Thoracic aorta (tissue), 2 donors: ENCODE data around the gene CYP27C1. TPM values are rescaled to one million over a fixed set of nuclear protein-coding genes. Genes with fewer than 3 reads are reported as not detected.

Experiments used
- ATAC-seq: fragments of 150-250 bp; one replicate; pipeline ENCODE4 v1.8.0; 2017; ENCODE audit warnings: low read depth; ENCODE audit not compliant: insufficient number of reproducible peaks, low FRiP score
- DNase-seq: peaks from one replicate; pipeline ENCODE4 v3.0.0-alpha.2; 2020; ENCODE audit warnings: low spot score
- H3K27ac ChIP-seq, 2 donors: fragments of 200-600 bp; sonication (generic); 1 replicate in 1 of 2; 2 replicates in 1 of 2; pipeline ENCODE4 v1.5.1; 2016; ENCODE audit warnings: mild to moderate bottlenecking in 2 of 2, moderate library complexity in 2 of 2
- H3K27me3 ChIP-seq: fragments of 200-600 bp; sonication (generic); replicated peaks from 2 replicates; pipeline ENCODE4 v1.6.0; 2016; ENCODE audit warnings: mild to moderate bottlenecking; ENCODE audit not compliant: insufficient read depth
- H3K36me3 ChIP-seq: fragments of 200-600 bp; sonication (generic); one replicate; pipeline ENCODE4 v1.5.1; 2016
- H3K4me1 ChIP-seq, 2 donors: fragments of 200-600 bp; sonication (generic); 1 replicate in 1 of 2; 2 replicates in 1 of 2; pipeline versions ENCODE4 v1.5.1 to v1.6.0; 2016; ENCODE audit warnings: low read depth in 2 of 2, mild to moderate bottlenecking in 1 of 2; ENCODE audit not compliant: control insufficient read depth in 1 of 2
- H3K4me3 ChIP-seq: fragments of 200-600 bp; sonication (generic); 2 replicates; pipeline ENCODE4 v1.5.1; 2016; ENCODE audit warnings: mild to moderate bottlenecking
- H3K9me3 ChIP-seq: fragments of 200-600 bp; sonication (generic); 2 replicates; pipeline ENCODE4 v1.5.1; 2016
- CTCF ChIP-seq: fragments of 200-600 bp; sonication (generic); IDR thresholded peaks from one replicate; pipeline ENCODE4 v1.5.1; 2019; ENCODE audit warnings: antibody characterized with exemption
- total RNA-seq, 2 donors: library from RNA; depleted of rRNA; stranded (reverse); fragments of >200 nt; gene quantifications; one replicate each; pipeline versions ENCODE4 v1.1.0 to v1.2.3, GENCODE V29; 2016

The CYP27C1 gene
- total RNA-seq, 2 donors from 2014 or later: 0.35 TPM; not detected in 1

DNA sequence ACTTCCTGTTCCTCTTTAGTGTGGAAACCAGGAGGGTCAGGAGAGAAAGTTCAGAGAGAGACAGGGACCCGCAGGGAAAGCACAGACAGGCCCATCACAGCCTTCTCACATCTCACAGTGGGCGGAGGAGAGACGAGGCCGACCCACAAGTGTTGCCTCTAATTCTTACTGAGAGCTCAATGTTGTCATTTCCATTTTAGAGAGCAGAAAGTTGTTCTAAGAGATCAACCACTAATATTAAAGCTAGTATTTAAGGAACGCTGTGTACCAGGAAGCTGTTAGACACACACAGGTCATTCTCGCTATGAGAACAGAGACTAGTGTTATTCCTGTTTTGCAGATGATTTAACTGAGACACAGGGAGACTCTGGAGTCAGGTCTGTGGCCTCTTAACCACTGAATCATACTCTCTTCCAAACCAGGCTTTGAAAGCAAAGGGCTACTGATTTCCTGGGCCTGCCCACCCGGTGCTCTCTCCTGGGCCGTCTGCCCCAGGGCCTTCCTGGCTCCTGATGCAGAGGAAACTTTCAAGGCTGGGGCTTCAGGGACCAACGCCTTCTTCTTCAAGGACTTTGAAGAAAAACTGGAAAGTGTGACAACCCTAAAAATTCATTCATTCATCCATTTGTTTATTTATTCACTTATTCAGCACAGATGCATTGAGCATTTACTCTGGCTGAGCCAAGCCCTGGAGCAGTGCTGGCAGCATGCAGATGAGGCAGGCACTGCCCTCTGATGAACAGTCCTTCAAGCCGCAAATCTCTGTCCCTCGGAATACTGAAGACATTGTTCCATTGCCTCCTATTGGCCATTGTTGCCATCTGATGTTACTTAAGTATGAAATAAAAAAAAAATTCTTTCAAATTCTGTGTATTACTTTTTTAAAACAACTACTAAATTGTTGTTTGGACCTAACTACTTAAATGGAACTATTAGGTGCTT lies 76.0 kb downstream of the CYP27C1 start:
- Histone ChIP-seq H3K27ac (no peak overlapping the region), H3K27me3 (no peaks in the 10 kb centered on the region), H3K4me3 (no peak overlapping the region), H3K36me3 (no peaks in the 10 kb centered on the region), H3K4me1 (peaks cover 7 to 12% of the 10 kb centered on the region in 2 donors), H3K9me3 (no peaks in the 10 kb centered on the region)
- DNase-seq (no peak), ATAC-seq (no peak)
- TF ChIP-seq CTCF: no peak

DNA sequence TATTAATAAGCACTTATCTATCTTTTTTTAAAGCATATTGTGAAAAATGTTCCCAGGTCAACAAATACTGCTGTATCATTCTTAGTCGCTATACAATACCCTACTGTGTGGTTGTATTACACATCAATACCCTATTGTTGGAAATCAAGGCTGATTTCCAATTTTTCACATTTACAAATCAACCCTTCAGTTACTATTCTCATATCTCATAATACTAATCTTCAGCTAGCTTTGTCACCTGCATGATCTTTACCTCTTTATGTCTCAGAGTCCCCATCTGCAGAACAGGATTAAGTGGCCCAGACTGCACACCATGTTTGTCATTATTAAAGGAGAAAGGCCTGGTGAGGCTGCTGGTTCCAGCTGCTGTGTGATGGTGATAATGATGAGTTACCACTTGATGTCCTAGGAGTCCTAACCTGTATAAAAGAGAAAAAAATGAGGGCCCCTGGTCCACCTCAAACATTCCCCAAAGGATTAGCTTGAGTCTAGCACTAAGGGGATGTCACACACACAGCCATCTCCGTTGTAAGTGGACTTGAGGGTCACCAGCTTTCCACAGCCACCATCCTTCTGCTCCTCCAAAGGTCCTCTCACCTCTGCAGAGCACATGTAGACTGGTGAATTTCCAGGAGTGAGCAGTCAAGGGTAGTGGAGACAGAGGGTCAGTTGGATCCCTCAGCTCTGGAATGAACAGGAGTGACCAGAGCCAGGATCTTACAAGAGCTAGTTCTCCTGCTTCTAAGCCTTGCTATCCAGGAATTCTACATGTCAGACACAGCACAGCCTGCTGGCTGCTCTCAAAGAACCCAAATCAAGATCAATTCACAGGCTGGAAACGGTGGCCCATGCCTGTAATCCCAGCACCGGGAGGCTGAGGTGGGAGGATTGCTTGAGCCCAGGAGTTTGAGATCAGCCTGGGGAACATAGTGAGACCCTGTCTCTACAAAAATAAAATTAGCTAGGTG lies 77.2 kb downstream of the CYP27C1 start:
- Histone ChIP-seq H3K36me3 (no peaks in the 10 kb centered on the region), H3K27me3 (no peaks in the 10 kb centered on the region), H3K27ac (no peak overlapping the region), H3K4me1 (peaks cover 7 to 12% of the 10 kb centered on the region in 2 donors), H3K4me3 (no peak overlapping the region), H3K9me3 (no peaks in the 10 kb centered on the region)
- ATAC-seq (no peak), DNase-seq (no peak)
- no peak for TF ChIP-seq CTCF

DNA sequence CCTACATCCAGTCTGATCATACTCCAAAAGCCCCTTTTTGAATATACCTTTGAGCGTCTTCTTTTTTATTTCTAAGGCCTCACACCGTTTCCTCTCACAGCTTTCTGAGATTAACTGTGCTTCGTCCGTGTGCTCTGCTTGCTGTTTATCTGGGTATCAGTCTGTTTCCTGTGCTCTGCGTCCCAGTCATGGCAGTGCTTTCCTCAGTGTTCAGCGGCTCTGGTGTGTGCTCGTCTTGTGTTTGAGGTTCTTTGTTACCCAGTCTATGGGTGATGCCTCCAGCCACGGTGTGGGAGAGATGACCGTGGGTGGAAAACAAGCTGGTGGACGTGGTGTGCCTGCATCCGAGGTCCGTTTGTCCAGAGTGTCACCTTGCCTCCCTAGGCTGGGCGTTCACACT lies 79.6 kb downstream of the CYP27C1 start:
- H3K27ac ChIP-seq: no peak overlapping the region
- no peak for TF ChIP-seq CTCF
- H3K4me1 ChIP-seq: peaks cover 7 to 12% of the 10 kb centered on the region in 2 donors
- ATAC-seq (no peak), DNase-seq (no peak)
- H3K4me3 ChIP-seq: no peak overlapping the region
- no peaks in the 10 kb centered on the region for H3K9me3 ChIP-seq
- H3K27me3 ChIP-seq: no peaks in the 10 kb centered on the region
- no peaks in the 10 kb centered on the region for H3K36me3 ChIP-seq

DNA sequence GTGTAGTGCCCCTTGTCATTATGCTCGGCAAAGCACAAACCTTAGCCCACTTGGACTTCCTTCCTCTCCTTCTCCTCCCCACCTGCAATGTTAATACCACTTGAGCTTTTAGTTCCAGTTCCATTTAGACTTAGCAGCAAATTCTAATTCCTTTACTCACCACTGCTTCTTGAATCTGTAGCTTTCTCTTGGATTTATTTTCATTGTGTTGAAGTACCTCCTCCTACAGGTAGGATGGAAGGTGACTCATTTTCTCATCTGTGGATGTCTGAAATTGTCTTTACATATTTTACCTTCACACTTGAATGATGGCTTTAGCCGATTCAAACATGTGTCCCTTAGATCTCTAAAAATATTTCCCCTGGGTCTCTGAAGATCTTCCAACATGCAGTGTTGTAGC lies 80.3 kb downstream of the CYP27C1 start:
- no peaks in the 10 kb centered on the region for H3K27me3 ChIP-seq
- no peak for DNase-seq
- TF ChIP-seq CTCF: no peak

GRCh38 chr2:127138281-127138680 lies 81.8 kb downstream of the CYP27C1 start:
- Histone ChIP-seq H3K9me3 (no peaks in the 10 kb centered on the region), H3K36me3 (no peaks in the 10 kb centered on the region), H3K27ac (no peak overlapping the region), H3K4me1 (no peaks in the 10 kb centered on the region), H3K27me3 (no peaks in the 10 kb centered on the region), H3K4me3 (no peak overlapping the region)
- DNase-seq (no peak), ATAC-seq (no peak)
- TF ChIP-seq CTCF: no peak

More for the DNA sequence above, 80.3 kb downstream of the CYP27C1 start:
- no peak for ATAC-seq
- Histone ChIP-seq H3K4me3 (no peak overlapping the region), H3K36me3 (no peaks in the 10 kb centered on the region), H3K27ac (no peak overlapping the region), H3K4me1 (peaks cover 6 to 7% of the 10 kb centered on the region in 2 donors), H3K9me3 (no peaks in the 10 kb centered on the region)
